GM18870 (cell line): ENCODE data around the gene CFAP90.

Experiments used
- ATAC-seq: cut with Tn5 transposase; IDR thresholded peaks from one replicate; pipeline ENCODE4 v1.9.1; 2021; ENCODE audit warnings: moderate library complexity; ENCODE audit not compliant: unreplicated experiment

Gene CFAP90

GRCh38 chr5:7784683-7785380 lies 66.1 kb downstream of the CFAP90 start:
- no peak for ATAC-seq

GRCh38 chr5:7781899-7782298 lies 69.0 kb downstream of the CFAP90 start:
- no peak for ATAC-seq
